ENCODE results near the gene PI4KB. TPM values are rescaled to one million over a fixed set of nuclear protein-coding genes. Genes with fewer than 3 reads are reported as not detected.
A peak's percentile ranks its signal among the peaks of the same experiment; 100 is the strongest.

PI4KB gene
- total RNA-seq, 1 experiment from 2014 or later: 44.3 TPM

DNA sequence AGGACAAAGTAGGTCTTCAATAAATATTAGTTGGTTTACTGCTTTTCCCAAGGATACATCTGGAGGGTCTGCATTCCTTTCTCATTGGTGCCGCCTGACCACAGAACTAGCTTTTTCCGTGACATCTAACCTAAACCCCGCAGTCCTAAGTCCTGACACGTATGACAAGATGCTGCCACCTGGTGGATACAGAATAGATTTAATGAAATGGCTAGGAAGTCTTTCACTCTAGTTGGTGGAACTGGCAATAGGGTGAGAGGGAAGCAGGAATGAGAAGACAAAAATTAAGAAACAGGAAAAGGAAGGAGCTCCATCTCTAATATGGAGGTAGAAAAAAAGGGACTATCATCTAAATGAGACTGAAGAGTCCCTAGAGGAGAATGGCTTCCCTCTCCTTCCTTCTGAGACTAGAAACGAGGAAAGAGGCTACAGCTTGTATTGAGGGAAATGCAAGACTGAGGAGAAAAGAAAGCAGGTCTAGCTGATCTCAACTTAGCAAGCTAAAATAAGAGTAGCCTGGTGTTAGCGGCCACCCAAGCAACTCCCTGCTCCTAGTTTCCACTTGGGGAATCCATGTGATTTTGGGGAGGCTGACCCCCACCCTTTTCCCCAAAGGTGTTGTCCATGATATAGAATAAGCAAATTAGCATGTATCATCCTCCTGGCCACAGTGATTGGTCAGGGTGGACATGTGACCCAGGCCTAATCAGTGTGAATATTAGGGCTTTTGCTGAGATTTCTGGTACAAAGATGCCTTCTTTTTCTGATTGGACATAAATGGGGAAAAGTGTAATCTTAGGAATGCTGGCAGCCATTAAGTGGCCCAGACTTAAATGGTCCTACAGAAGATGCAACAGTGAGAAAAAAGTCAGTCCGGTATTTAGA is 13.9 kb upstream of the PI4KB start:
- Histone ChIP-seq H3K79me2 (ENCODE audit: low read depth) (peaks cover 4% of the 10 kb centered on the region; the same call in 1 of the 2 replicates), H3K4me2 (no peak overlapping the region), H3K9me3 (ENCODE audit: insufficient read depth, low read depth) (no peaks in the 10 kb centered on the region), H3K36me3 (ENCODE audit: low read depth) (peaks cover 4% of the 10 kb centered on the region; the same call in 1 of the 2 replicates), H3K9me2 (ENCODE audit: insufficient read depth) (no peaks in the 10 kb centered on the region), H3F3A (ENCODE audit: insufficient read depth, low read depth) (peaks cover 21% of the 10 kb centered on the region), H2AFZ (no peak overlapping the region), H3K27ac (peak overlapping the region; percentile 32), H3K4me1 (replicated peaks; ENCODE audit: insufficient read depth) (peaks cover 2% of the 10 kb centered on the region; the same call in 1 of the 2 replicates), H3K27me3 (ENCODE audit: insufficient read depth, low read depth) (no peaks in the 10 kb centered on the region), H3K4me3 (no peak overlapping the region), H4K20me1 (ENCODE audit: insufficient read depth) (no peaks in the 10 kb centered on the region)
- peak; percentile 41 to 76 for DNase-seq
- intact Hi-C loops (cut with micrococcal nuclease; ENCODE audit: unreplicated experiment): loop anchor here (1.0 to 5.0 kb wide), 2 partner anchors 40 to 144 kb away; partner anchors contain the start of gene PIP5K1A
- TF ChIP-seq EZH2 (IDR thresholded peaks at IDR 0.05; ENCODE audit: low read depth): no peak
- TF ChIP-seq, protein P1, sequence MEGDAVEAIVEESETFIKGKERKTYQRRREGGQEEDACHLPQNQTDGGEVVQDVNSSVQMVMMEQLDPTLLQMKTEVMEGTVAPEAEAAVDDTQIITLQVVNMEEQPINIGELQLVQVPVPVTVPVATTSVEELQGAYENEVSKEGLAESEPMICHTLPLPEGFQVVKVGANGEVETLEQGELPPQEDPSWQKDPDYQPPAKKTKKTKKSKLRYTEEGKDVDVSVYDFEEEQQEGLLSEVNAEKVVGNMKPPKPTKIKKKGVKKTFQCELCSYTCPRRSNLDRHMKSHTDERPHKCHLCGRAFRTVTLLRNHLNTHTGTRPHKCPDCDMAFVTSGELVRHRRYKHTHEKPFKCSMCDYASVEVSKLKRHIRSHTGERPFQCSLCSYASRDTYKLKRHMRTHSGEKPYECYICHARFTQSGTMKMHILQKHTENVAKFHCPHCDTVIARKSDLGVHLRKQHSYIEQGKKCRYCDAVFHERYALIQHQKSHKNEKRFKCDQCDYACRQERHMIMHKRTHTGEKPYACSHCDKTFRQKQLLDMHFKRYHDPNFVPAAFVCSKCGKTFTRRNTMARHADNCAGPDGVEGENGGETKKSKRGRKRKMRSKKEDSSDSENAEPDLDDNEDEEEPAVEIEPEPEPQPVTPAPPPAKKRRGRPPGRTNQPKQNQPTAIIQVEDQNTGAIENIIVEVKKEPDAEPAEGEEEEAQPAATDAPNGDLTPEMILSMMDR (conservative IDR thresholded peaks at IDR 0.05): peak; percentile 85
- ChIA-PET CTCF (interaction anchor here (0.6 to 2.4 kb wide), 12 partner anchors 11 to 564 kb away, joined by 3 to 32 read pairs (median 4); partner anchors contain the start of genes PI4KB and PSMB4), POLR2A (ENCODE audit: unreplicated experiment) (interaction anchor here (0.6 to 1.0 kb wide), 6 partner anchors 9 to 644 kb away, joined by 3 to 6 read pairs (median 4); no protein-coding TSS in a partner anchor)
- no TSS peak for BruUV-seq (replicated peaks)

DNA sequence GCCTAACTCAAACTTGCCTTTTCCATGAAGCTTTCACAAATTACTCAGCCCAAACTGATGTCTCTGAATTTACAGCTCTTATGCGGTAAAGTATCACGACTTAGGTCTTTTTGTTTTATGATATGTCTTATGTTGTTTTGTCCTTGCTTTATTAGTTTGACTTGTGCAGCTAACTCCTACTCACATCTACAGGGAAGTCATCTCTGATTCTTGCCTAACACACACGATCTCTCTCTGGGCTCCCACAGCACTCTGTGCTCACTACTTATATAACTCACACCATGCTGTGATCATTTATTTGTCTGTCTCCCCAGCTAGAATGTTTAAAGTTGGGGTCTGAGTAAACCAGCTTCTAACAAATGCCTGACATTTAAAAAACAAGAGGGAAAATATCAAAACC is 9.3 kb upstream of the PI4KB start:
- ChIA-PET CTCF (interaction anchor here (0.6 to 0.7 kb wide), 2 partner anchors 44 to 263 kb away, joined by 3 read pairs; no protein-coding TSS in a partner anchor), POLR2A (ENCODE audit: unreplicated experiment) (no interaction called here)
- no peak overlapping the region for H3K4me3 ChIP-seq
- no peaks in the 10 kb centered on the region for H3K79me2 ChIP-seq (ENCODE audit: low read depth)
- no peaks in the 10 kb centered on the region for H3K36me3 ChIP-seq (ENCODE audit: low read depth)
- no peaks in the 10 kb centered on the region for H3K9me2 ChIP-seq (ENCODE audit: insufficient read depth)
- no peak overlapping the region for H3K27ac ChIP-seq
- TF ChIP-seq, protein P1 (conservative IDR thresholded peaks at IDR 0.05): no peak
- TF ChIP-seq EZH2 (IDR thresholded peaks at IDR 0.05; ENCODE audit: low read depth): no peak
- no peaks in the 10 kb centered on the region for H3K4me1 ChIP-seq (replicated peaks; ENCODE audit: insufficient read depth)
- DNase-seq: no peak
- no peak overlapping the region for H3K4me2 ChIP-seq
- H3K9me3 ChIP-seq (ENCODE audit: insufficient read depth, low read depth): no peaks in the 10 kb centered on the region
- H4K20me1 ChIP-seq (ENCODE audit: insufficient read depth): no peaks in the 10 kb centered on the region
- no peak overlapping the region for H2AFZ ChIP-seq
- no peaks in the 10 kb centered on the region for H3K27me3 ChIP-seq (ENCODE audit: insufficient read depth, low read depth)
- BruUV-seq (replicated peaks): no TSS peak
- intact Hi-C loops (cut with micrococcal nuclease; ENCODE audit: unreplicated experiment): no loop called here
- H3F3A ChIP-seq (ENCODE audit: insufficient read depth, low read depth): peaks cover 16% of the 10 kb centered on the region

DNA sequence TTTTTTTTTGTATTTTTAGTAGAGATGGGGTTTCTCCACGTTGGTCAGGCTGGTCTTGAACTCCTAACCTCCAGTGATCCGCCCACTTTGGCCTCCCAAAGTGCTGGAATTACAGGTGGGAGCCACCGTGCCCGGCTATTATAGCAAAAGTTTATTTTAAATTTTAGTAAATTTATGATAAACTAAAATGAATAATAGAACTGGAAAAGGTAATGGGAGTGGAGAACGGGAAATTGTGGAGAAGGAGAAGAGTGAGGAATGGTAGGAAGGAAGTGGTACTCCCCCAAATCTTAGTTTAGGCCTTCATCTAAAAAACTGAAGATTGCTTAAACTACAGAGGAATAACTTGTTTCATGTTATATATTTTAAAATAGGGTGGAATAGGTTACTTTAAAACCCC is 7.6 kb upstream of the PI4KB start:
- TF ChIP-seq, protein P1 (conservative IDR thresholded peaks at IDR 0.05): no peak
- TF ChIP-seq EZH2 (IDR thresholded peaks at IDR 0.05; ENCODE audit: low read depth): no peak
- Histone ChIP-seq H3K36me3 (ENCODE audit: low read depth) (no peaks in the 10 kb centered on the region), H3K27me3 (ENCODE audit: insufficient read depth, low read depth) (no peaks in the 10 kb centered on the region), H3K79me2 (ENCODE audit: low read depth) (no peaks in the 10 kb centered on the region), H3K4me2 (no peak overlapping the region), H3K9me3 (ENCODE audit: insufficient read depth, low read depth) (no peaks in the 10 kb centered on the region), H3K27ac (no peak overlapping the region), H3K4me3 (no peak overlapping the region), H2AFZ (no peak overlapping the region), H3K4me1 (replicated peaks; ENCODE audit: insufficient read depth) (no peaks in the 10 kb centered on the region), H3F3A (ENCODE audit: insufficient read depth, low read depth) (0 out of 2 replicates have a peak, but pooled peaks cover 9% of the 10 kb centered on the region), H3K9me2 (ENCODE audit: insufficient read depth) (no peaks in the 10 kb centered on the region), H4K20me1 (ENCODE audit: insufficient read depth) (no peaks in the 10 kb centered on the region)
- no peak for DNase-seq
- ChIA-PET POLR2A (ENCODE audit: unreplicated experiment) (no interaction called here), CTCF (no interaction called here)
- BruUV-seq (replicated peaks): no TSS peak
- intact Hi-C loops (cut with micrococcal nuclease; ENCODE audit: unreplicated experiment): no loop called here

Measured in PC-9 (cell line).